Keratinocyte (primary cell): Measurements from ENCODE around the gene DNAJA4. TPM values are rescaled to one million over a fixed set of nuclear protein-coding genes. Genes with fewer than 3 reads are reported as not detected.

ENCODE experiments used
- DNase-seq: peaks from one replicate; pipeline ENCODE4 v3.0.0-alpha.2; 2011; ENCODE audit warnings: low read depth, missing footprints, low spot score
- FAIRE-seq: peaks from 2 replicates; lab custom pipeline; 2011; peaks lifted over from hg19 to GRCh38; lab: Jason Lieb, UNC
- H2AFZ ChIP-seq: 2 replicates; pipeline ENCODE4 v1.6.0; 2012; ENCODE audit warnings: low read length, control low read depth, inconsistent platforms; ENCODE audit not compliant: control insufficient read depth
- H3K27ac ChIP-seq: 2 replicates; pipeline ENCODE4 v1.5.1; 2011; ENCODE audit warnings: low read length; ENCODE audit not compliant: control insufficient read depth, insufficient read depth
- H3K27me3 ChIP-seq: 3 replicates; pipeline ENCODE4 v1.6.0; 2011; ENCODE audit warnings: low read length; ENCODE audit not compliant: control insufficient read depth, insufficient read depth; ENCODE audit errors: extremely low read depth
- H3K36me3 ChIP-seq, 2 experiments: 2 replicates in 1 of 2; 3 replicates in 1 of 2; pipeline ENCODE4 v1.5.1; 2011; ENCODE audit warnings: low read length in 2 of 2, mild to moderate bottlenecking in 1 of 2; ENCODE audit not compliant: control insufficient read depth in 2 of 2, insufficient read depth in 2 of 2; ENCODE audit errors: extremely low read depth in 1 of 2
- H3K4me1 ChIP-seq: 3 replicates; pipeline ENCODE4 v1.5.1; 2011; ENCODE audit warnings: low read length; ENCODE audit not compliant: control insufficient read depth, insufficient read depth; ENCODE audit errors: extremely low read depth
- H3K4me2 ChIP-seq: 3 replicates; pipeline ENCODE4 v1.6.0; 2011; ENCODE audit warnings: low read depth, low read length; ENCODE audit not compliant: control insufficient read depth, insufficient read depth; ENCODE audit errors: extremely low read depth
- H3K4me3 ChIP-seq, 3 experiments: fragments of 200-600 bp in 1 of 3; sonication (generic) in 1 of 3; 2 replicates in 2 of 3; 3 replicates in 1 of 3; pipeline ENCODE4 v1.5.1; 2011 to 2016; ENCODE audit warnings: low read length in 3 of 3, mild to moderate bottlenecking in 3 of 3, control low read depth in 2 of 3, inconsistent platforms in 1 of 3, low read depth in 1 of 3, mixed read lengths in 1 of 3, mixed run types in 1 of 3, moderate library complexity in 1 of 3; ENCODE audit not compliant: control insufficient read depth in 2 of 3, insufficient read depth in 2 of 3; ENCODE audit errors: extremely low read depth in 1 of 3
- H3K79me2 ChIP-seq: 2 replicates; pipeline ENCODE4 v1.6.0; 2012; ENCODE audit warnings: low read length; ENCODE audit not compliant: control insufficient read depth, insufficient read depth
- H3K9ac ChIP-seq: 3 replicates; pipeline ENCODE4 v1.6.0; 2011; ENCODE audit warnings: low read length; ENCODE audit not compliant: control insufficient read depth, insufficient read depth; ENCODE audit errors: extremely low read depth
- H3K9me1 ChIP-seq: 3 replicates; pipeline ENCODE4 v1.6.0; 2011; ENCODE audit warnings: low read length; ENCODE audit not compliant: control insufficient read depth, insufficient read depth; ENCODE audit errors: extremely low read depth
- H3K9me3 ChIP-seq: 2 replicates; pipeline ENCODE4 v1.5.1; 2012; ENCODE audit warnings: low read depth, low read length; ENCODE audit not compliant: control insufficient read depth
- H4K20me1 ChIP-seq: 3 replicates; pipeline ENCODE4 v1.6.0; 2011; ENCODE audit warnings: low read length; ENCODE audit not compliant: control insufficient read depth, insufficient read depth; ENCODE audit errors: extremely low read depth
- CTCF ChIP-seq, 3 experiments: IDR thresholded peaks in 1 of 3; conservative IDR thresholded peaks in 1 of 3; optimal IDR thresholded peaks in 1 of 3; 2 replicates in 2 of 3; 3 replicates in 1 of 3; pipeline versions ENCODE3 to v1.5.1; 2011; ENCODE audit warnings: low read length in 3 of 3, mild to moderate bottlenecking in 3 of 3, moderate library complexity in 2 of 3, control low read depth in 1 of 3, inconsistent platforms in 1 of 3; ENCODE audit not compliant: insufficient read depth in 2 of 3; ENCODE audit errors: extremely low read depth in 1 of 3
- EZH2 ChIP-seq: IDR thresholded peaks from one replicate; pipeline ENCODE4 v1.6.1; 2012; ENCODE audit warnings: inconsistent platforms, mild to moderate bottlenecking, low read length, moderate library complexity
- dilution Hi-C: fragments of 300-500 bp; cut with MboI; formaldehyde crosslinking; loops from one replicate; pipeline ENCODE4 v1.7.0; 2020; ENCODE audit warnings: low sequenced_read_pairs; ENCODE audit not compliant: extremely low pct_ligation_motif_present
- polyA plus RNA-seq, 5 experiments: library from polyadenylated mRNA; depleted of rRNA in 3 of 5; stranded (reverse) in 3 of 5; stranded (forward) in 1 of 5; unstranded in 1 of 5; fragments of >200 nt; gene quantifications; 1 replicate in 1 of 5; 2 replicates in 3 of 5; 3 replicates in 1 of 5; pipeline versions ENCODE4 v1.2.1 to v1.2.3, GENCODE V29; 2011 to 2012; ENCODE audit warnings: missing spikeins in 2 of 5, low read depth in 1 of 5, low replicate concordance in 1 of 5

The DNAJA4 gene
- polyA plus RNA-seq, 1 donor (not counting 4 experiments of a cell fraction or from before 2014, with no cell fraction given) = 4.1 TPM

DNA sequence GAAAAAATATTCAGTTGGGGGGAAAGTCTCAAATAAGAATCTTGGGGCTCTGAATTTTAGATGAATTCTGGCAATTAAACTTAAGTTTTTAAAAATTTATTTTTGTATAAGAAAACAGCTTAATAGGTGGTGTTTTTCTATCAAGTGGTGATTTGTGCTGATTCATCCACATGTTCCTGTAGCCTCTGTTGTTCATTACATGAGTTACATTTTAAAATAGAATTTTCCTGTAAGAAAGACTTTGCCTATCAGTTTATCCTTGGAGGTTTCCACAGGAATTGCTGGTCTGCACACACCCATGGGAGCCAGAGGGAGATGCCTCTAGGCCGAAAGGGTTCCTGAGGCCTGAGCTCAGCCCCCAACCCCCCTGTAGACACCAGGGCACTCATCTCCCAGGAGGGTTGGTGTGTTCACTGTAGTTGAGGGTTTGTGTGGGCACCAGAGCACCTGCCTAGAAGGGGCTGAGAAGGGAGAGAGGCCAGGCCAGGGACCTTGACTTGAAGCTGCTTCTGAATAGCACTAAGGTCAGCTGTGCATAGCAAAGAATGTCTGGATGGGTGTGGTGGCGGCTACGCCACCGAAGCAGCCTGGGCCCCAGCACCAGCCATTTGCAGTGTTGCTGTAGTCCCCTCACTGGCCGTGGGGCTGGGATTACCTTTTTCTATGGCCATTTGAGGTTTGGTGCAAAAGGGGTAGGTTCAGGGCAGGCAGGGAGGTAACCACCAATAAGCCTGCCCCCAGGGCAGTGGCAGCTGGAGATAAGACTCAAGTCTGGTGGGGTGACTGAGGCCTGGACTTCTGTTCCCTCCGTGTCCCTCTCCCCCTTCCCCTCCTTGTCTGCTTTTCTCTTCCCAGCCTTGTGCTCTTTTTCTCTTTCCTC is 11.9 kb downstream of the DNAJA4 start:
- Histone ChIP-seq H3K79me2 (no peaks in the 10 kb centered on the region), H3K9me1 (no peaks in the 10 kb centered on the region), H3K9me3 (no peaks in the 10 kb centered on the region), H3K27me3 (no peaks in the 10 kb centered on the region), H3K4me2 (no peak overlapping the region), H3K4me3 (no peak overlapping the region), H3K4me1 (no peaks in the 10 kb centered on the region), H3K36me3 (peaks cover 0 to 8% of the 10 kb centered on the region in 2 experiments), H2AFZ (no peak overlapping the region), H3K27ac (no peak overlapping the region), H4K20me1 (no peaks in the 10 kb centered on the region), H3K9ac (no peak overlapping the region)
- DNase-seq = no peak
- no peak for FAIRE-seq
- TF ChIP-seq EZH2 = no peak
- no peak for TF ChIP-seq CTCF (optimal IDR thresholded peaks at IDR 0.05 in 1 of 3, IDR thresholded peaks at IDR 0.05 in 1 of 3, conservative IDR thresholded peaks at IDR 0.05 in 1 of 3; ENCODE audit: extremely low read depth in 1 of 3, insufficient read depth in 2 of 3, low read length in 3 of 3)
- dilution Hi-C loops = no loop called here

GRCh38 chr15:78280319-78281072 is 16.1 kb downstream of the DNAJA4 start:
- no peak overlapping the region for H3K4me2 ChIP-seq
- peaks cover 18 to 20% of the 10 kb centered on the region in 2 experiments for H3K36me3 ChIP-seq

More at GRCh38 chr15:78280319-78281072, 16.1 kb downstream of the DNAJA4 start:
- Histone ChIP-seq H3K27me3 (no peaks in the 10 kb centered on the region), H3K9ac (no peak overlapping the region), H2AFZ (no peak overlapping the region), H3K9me1 (no peaks in the 10 kb centered on the region), H3K27ac (no peak overlapping the region), H3K4me3 (no peak overlapping the region), H3K79me2 (no peaks in the 10 kb centered on the region), H3K4me1 (no peaks in the 10 kb centered on the region), H4K20me1 (no peaks in the 10 kb centered on the region), H3K9me3 (no peaks in the 10 kb centered on the region)
- no peak for FAIRE-seq
- no peak for DNase-seq
- dilution Hi-C loops = no loop called here
- TF ChIP-seq CTCF (optimal IDR thresholded peaks at IDR 0.05 in 1 of 3, IDR thresholded peaks at IDR 0.05 in 1 of 3, conservative IDR thresholded peaks at IDR 0.05 in 1 of 3; ENCODE audit: extremely low read depth in 1 of 3, insufficient read depth in 2 of 3, low read length in 3 of 3) = no peak
- no peak for TF ChIP-seq EZH2
